D721Med (cell line): ENCODE measurements around the gene SF1.
A peak's percentile ranks its signal among the peaks of the same experiment; 100 is the strongest.

Source experiments
- DNase-seq: peaks from one replicate; pipeline ENCODE4 v3.0.0; 2011; ENCODE audit warnings: low spot score; ENCODE audit not compliant: insufficient read length
- FAIRE-seq: peaks from 2 replicates; lab custom pipeline; 2011; peaks lifted over from hg19 to GRCh38; lab: Jason Lieb, UNC
- TF ChIP-seq, protein P1 (sequence below): IDR thresholded peaks from 2 replicates; pipeline ENCODE4 v1.5.1; 2012; ENCODE audit warnings: mild to moderate bottlenecking, control low read depth; ENCODE audit not compliant: insufficient read depth; ENCODE audit errors: missing control alignments

SF1 gene

DNA sequence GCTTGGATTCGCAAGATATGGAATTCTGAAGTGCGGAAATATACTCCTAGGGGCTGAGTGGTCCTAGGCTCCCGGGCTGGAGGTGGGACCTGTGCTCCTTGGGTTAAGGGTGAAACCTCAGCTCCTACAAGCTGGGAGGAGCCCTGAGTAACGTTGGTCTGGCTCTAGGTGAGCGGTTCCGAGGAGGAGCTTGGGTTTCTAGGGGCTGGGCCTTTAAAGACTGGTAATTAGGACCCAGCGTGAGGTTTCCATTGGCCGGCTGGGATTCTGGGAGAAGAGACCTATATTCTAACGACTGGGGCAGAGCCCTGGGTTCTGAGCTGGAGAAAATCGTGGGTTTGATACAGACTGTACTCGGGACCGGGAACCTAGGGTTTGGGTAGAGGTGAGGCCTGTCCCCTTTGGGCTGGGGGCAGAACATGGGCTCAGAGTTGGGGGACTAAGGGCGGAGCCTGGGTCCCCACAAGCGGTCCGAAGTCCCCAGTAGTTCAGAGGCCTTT lies 25.6 kb upstream of the SF1 start:
- DNase-seq = no peak
- FAIRE-seq = no peak
- TF ChIP-seq, protein P1, sequence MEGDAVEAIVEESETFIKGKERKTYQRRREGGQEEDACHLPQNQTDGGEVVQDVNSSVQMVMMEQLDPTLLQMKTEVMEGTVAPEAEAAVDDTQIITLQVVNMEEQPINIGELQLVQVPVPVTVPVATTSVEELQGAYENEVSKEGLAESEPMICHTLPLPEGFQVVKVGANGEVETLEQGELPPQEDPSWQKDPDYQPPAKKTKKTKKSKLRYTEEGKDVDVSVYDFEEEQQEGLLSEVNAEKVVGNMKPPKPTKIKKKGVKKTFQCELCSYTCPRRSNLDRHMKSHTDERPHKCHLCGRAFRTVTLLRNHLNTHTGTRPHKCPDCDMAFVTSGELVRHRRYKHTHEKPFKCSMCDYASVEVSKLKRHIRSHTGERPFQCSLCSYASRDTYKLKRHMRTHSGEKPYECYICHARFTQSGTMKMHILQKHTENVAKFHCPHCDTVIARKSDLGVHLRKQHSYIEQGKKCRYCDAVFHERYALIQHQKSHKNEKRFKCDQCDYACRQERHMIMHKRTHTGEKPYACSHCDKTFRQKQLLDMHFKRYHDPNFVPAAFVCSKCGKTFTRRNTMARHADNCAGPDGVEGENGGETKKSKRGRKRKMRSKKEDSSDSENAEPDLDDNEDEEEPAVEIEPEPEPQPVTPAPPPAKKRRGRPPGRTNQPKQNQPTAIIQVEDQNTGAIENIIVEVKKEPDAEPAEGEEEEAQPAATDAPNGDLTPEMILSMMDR = no peak

DNA sequence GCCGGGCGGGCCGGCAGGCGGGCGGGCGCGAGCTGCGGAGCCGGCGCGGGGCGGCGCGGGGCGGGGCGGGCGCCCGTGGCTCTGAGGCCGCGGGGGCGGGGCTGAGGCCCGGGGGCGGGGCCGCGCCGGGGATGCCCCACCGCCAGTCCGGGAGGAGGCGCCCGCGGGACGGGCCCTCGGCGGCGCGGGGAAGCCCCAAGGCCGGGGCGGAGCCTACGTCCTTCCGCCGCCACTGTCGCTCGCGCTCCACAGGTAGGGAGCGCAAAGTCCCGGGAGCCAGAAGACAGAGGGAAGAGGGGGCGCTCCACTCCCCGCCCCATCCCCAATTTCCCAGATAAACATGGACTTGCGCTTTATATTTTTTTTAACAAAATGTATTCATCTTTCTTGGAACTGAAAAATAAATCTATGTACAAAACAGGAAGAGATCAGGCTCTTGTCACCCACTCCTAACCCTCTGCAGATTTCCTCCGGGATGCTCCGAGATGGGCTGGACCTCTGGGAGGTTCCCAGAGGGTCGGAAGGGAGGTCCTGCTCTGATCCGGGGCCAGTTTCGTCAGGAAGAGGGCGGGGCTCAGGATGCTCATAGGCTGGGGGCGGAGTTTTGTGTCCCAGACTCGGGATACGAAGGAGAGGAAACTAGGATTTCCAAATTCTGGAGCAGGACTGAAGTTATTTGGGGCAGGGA lies 25.0 kb upstream of the SF1 start, which contains the start of gene MAP4K2:
Gene MAP4K2, minus strand, starts transcription at position 57 of the 688 bp plus-strand sequence. CDS start 65 bp downstream, outside the sequence.
- DNase-seq = peak; percentile 94
- no peak for FAIRE-seq
- TF ChIP-seq, protein P1 = peak; percentile 6

DNA sequence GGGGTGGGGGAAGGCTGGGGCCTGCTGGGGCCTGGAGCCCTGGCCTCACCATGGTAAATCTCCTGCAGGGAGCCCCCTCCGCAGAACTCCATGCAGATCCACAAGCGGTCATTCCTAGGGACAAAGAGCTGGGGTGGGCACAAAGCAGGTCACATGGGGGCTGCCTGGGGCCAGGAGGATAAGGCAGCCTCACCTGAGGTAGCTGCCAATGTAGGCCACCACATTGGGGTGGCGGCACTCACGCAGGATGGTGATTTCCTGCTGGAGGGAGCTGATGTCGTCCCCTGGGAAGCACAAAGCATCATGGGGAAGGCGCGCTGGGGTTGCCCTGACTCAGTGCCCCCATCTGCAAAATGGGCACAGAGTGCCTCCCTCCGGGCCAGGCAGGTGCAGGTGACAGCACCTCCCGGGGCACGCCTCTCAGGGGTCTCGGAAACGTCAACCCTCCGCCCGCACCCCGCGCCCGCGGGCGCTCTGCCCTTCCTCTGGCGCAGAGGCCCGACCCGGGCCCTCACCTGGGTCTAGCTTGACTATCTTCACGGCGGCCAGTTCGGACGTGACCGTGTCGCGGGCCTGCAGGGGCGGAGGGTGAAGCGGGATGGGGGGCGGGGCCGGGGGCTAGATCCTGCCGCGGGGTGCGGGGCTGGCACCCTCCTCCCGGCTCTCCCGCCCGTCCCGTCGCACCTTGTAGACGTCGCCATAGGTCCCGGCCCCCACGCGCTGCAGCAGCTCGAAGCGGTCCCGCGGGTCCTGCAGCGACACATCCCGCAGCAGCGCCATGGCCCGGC lies 24.2 kb upstream of the SF1 start:
- FAIRE-seq (no peak), DNase-seq (no peak)
- TF ChIP-seq, protein P1 = no peak

DNA sequence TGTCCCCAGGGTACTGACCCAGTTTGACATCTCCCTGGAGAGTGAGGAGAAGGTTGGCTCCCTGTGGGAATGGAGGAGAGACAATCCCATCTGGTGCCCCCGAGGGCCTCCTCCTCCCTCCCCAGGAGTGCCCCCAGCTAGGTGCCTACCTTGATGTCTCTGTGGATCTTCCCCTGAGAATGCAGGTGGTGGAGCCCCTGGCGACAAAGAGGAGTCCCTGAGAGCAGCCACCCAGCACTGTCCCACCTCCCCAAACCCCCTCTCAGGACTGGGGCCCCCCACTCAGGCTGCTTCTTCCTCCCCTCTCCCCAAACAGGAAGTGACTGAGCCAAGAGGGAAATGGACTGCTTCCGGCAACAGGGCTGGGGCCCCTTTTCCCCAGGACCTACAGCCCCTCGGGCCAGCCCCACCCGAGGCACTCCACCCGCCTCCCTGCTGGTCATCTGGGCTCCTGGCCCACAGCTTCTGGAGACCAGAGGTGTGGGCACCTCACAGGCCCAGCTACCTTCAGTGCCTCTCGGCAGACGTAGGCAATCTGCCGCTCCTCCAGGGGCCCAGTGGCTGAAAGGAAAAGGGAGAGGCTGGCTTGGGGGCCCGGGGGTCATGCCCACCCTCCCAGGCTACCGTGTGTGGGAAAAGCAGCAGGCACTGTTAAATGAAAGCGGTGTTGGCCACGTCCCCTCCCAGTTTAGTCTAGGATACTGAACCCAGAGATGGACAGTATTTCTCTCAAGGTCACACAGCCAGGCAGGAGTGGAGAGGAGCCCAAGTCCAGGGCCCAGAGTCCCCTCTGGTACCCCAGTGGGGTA lies 23.4 kb upstream of the SF1 start:
- FAIRE-seq (no peak), DNase-seq (no peak)
- TF ChIP-seq, protein P1 = no peak

DNA sequence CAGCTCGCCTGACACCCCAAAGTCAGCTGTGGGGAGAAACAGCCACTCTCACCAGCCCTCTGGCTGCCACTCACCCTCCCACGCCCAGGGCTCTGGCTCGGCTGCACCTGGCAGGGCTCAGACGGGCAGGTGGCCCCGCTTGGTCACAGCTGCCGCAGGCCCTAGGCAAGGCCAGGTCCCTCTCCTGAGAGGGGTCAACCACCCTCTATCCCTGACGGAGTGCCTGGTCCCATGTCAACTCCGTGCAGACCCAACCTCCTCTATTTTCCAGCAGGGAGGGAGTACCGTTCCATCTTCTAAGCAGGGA lies 22.8 kb upstream of the SF1 start:
- FAIRE-seq = no peak
- no peak for DNase-seq
- TF ChIP-seq, protein P1 = no peak

DNA sequence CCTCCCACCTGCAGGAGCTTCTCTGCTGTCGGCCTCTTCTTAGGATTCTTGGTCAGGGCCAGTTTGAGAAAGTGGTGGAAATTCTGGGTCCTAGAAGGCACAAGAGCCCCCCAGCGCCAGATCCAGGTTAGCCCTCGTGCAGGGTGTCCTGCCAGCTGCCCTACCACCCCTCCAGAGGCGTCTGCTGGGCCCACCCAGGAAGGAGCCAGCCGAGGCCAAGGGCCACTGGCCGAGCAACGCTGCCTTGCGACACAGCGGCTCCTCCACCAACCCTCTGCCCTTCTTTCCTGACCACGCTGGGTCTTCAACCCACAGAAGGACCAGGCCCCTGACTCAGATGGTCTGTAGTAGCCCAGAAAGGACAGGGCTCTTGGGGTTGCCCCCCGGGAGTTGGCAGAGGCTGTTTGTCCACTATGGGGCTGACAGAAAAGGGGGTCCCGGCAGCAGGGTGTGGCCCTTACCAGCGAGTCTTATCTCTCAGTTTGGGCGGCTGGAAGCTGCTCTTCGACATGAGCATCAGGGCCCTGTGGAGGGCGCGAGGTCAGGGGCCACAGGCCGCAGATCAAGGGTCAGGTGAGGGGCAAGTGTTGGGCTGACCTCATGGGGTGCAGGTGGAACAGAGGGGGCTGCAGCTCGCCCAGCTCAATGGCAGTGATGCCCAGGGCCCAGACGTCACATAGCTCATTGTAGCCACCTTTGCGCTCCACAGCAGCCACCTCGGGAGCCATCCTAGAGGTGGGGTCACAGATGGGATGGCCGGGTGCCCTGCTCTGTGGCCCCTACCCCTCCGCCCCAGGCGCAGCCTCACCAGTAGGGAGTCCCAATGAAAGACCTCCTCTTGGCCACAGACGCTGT lies 22.2 kb upstream of the SF1 start:
- no peak for FAIRE-seq
- DNase-seq = no peak
- TF ChIP-seq, protein P1 = no peak
